SJCRH30 (cell line): ENCODE measurements around the gene PROCA1. TPM values are rescaled to one million over a fixed set of nuclear protein-coding genes. Genes with fewer than 3 reads are reported as not detected.

ENCODE experiments used
- DNase-seq, 2 experiments: peaks; one replicate each; pipeline ENCODE4 v3.0.0-alpha.2; 2015 to 2020
- H3K27ac ChIP-seq: fragments of 250-450 bp; sonication (Bioruptor Pico); 2 replicates; pipeline ENCODE4 v1.5.1; 2020; ENCODE audit warnings: mild to moderate bottlenecking, moderate library complexity
- H3K27me3 ChIP-seq: fragments of 250-450 bp; sonication (Bioruptor Pico); 2 replicates; pipeline ENCODE4 v1.5.1; 2020; ENCODE audit warnings: mild to moderate bottlenecking, moderate library complexity
- H3K36me3 ChIP-seq: fragments of 250-450 bp; sonication (Bioruptor Pico); 2 replicates; pipeline ENCODE4 v1.5.1; 2020; ENCODE audit warnings: mild to moderate bottlenecking, moderate library complexity
- H3K4me1 ChIP-seq: fragments of 250-450 bp; sonication (Bioruptor Pico); 2 replicates; pipeline ENCODE4 v1.5.1; 2020; ENCODE audit warnings: mild to moderate bottlenecking, moderate library complexity
- H3K4me3 ChIP-seq: fragments of 250-450 bp; sonication (Bioruptor Pico); 2 replicates; pipeline ENCODE4 v1.5.1; 2020; ENCODE audit warnings: mild to moderate bottlenecking, moderate library complexity
- H3K9me3 ChIP-seq: fragments of 250-450 bp; sonication (Bioruptor Pico); replicated peaks from 2 replicates; pipeline ENCODE4 v1.5.1; 2020; ENCODE audit warnings: mild to moderate bottlenecking, moderate library complexity
- total RNA-seq: library from RNA; depleted of rRNA; stranded (reverse); fragments of >200 nt; shearing (Covaris generic); gene quantifications from 2 replicates; pipeline ENCODE4 v1.2.3, GENCODE V29; 2014

The PROCA1 gene
- total RNA-seq, 1 experiment from 2014 or later = 7.0 TPM

DNA sequence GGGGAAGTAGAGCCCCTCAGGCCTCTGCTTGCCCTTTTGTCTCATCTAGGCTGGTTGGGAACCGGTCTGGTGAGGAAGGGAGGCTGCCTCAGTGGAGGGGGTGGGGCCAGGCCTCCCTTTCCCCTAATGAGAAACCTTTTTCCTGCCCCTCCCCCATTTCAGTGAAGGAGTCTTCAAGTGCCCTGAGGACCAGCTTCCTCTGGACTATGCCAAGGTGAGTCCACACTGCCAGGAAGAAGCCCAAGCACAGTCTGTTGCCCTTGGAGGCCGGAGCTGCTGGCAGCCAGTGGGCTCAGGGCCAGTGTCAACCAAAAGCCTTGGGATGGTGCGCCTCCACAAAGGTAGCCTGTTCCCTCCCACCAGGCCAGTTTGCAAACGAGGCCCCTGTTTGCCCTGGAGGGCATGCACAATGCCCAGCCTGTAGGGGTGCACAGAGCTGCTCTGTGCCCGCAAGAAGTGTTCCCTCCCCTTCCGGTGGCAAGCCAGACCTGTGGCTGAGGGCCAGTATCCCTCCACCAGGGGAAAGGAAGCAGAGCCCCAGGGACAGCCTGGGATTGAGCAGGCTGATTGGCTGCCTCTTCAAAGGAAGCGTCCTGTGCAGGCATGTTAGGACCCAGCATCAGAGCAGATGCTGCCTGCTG, 35.5 kb upstream of the PROCA1 start:
- peaks cover 60% of the 10 kb centered on the region for H3K36me3 ChIP-seq
- peaks cover 20% of the 10 kb centered on the region for H3K4me1 ChIP-seq
- H3K4me3 ChIP-seq = no peak overlapping the region
- DNase-seq = no peak
- H3K9me3 ChIP-seq = no peaks in the 10 kb centered on the region
- H3K27me3 ChIP-seq = no peaks in the 10 kb centered on the region
- H3K27ac ChIP-seq = peak overlapping the region; percentile 70

- Histone ChIP-seq H3K4me1 (peaks cover 26% of the 10 kb centered on the region), H3K27ac (peak overlapping the region; percentile 70), H3K27me3 (no peaks in the 10 kb centered on the region), H3K36me3 (peaks cover 54% of the 10 kb centered on the region), H3K4me3 (no peak overlapping the region), H3K9me3 (no peaks in the 10 kb centered on the region)
- peak; percentile 85 to 87 for DNase-seq
These were observed 34.9 kb upstream of the PROCA1 start for GRCh38 chr17:28746611-28747050.

DNA sequence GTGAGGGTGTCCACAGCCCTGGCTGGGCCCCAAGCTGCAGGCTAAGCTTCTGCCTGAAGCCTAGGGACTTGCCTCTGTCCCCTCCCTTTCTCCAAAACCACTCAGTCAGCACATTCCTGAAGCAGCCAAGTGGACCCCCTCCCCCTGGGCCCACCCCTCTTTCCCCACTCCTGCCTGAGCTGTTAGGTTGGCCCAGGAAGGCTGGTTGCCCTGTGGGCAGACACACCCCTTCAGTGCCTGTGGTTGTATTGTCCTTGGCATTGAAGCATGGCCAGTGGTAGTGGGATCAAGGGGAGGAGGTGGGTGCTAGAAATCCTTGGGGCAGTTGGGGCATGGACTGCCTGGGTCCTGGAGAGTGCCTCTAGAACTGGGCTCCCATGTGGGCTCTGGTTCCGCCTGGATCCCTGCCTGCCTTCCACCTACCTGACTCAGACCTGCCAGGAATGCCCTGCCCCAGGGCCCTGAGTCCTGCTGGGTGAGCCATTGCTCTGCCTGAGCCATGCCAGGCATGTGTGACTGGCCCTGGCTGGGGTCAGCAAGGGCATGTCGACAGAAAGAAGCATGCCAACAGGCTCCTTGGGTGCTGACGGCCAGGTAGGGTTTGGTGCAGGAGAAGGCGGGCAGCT, 34.2 kb upstream of the PROCA1 start:
- peaks cover 47% of the 10 kb centered on the region for H3K36me3 ChIP-seq
- H3K4me3 ChIP-seq = peak overlapping the region; percentile 95
- peak overlapping the region; percentile 73; the same call in 1 of the 2 replicates for H3K27ac ChIP-seq
- peaks cover 30% of the 10 kb centered on the region for H3K4me1 ChIP-seq
- H3K9me3 ChIP-seq = no peaks in the 10 kb centered on the region
- H3K27me3 ChIP-seq = no peaks in the 10 kb centered on the region
- no peak for DNase-seq

DNA sequence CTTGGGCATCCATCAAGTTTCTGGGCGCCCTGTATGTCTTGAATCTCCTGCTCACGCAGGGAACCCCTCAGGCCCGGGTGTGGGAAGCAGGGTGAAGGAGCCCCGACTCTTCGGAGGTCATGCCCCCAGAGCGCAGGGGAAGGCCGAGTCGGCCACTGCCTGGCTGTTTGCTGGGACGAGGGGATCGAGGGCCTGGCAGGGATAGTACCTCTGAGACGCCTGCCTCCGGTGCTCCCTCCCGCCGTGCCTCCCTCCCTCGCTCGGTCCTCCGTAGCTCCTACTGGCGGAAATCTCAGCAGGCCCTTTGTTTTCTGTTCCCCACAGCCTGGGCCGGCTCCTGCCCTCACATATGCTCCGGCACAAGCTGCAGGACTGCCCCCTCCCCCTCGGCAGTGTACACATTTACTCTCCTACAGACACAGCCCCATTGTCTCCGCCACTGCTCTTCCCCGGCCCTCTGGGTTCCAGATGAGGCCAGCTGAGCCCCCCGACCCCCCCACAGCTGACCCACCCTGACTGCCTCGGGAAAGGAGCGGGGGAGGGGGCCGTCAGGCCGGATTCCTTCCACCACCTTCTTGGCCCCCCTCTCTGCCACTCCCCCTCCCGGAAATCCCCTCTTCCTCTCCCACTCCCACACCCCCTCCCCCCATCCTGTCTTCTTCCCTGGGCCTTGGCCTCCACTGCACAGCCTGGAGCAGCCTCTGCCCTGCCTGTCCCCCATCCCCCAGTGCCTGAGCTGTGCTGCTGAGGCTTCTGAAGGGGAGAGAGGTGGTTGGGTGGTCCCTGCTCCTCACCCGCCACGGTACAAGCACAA, 33.5 kb upstream of the PROCA1 start:
- Histone ChIP-seq H3K36me3 (peaks cover 40% of the 10 kb centered on the region), H3K9me3 (no peaks in the 10 kb centered on the region), H3K4me3 (peak overlapping the region; percentile 95), H3K4me1 (peaks cover 30% of the 10 kb centered on the region), H3K27ac (peak overlapping the region; percentile 73), H3K27me3 (no peaks in the 10 kb centered on the region)
- DNase-seq = peak; percentile 84 to 85

- H3K27me3 ChIP-seq = no peaks in the 10 kb centered on the region
- H3K27ac ChIP-seq = peak overlapping the region; percentile 73
- peaks cover 30% of the 10 kb centered on the region for H3K4me1 ChIP-seq
- no peaks in the 10 kb centered on the region for H3K9me3 ChIP-seq
- H3K4me3 ChIP-seq = peak overlapping the region; percentile 95
- DNase-seq = peak; percentile 68 to 72
- H3K36me3 ChIP-seq = peaks cover 39% of the 10 kb centered on the region
These were observed 32.6 kb upstream of the PROCA1 start for GRCh38 chr17:28744104-28744971.

DNA sequence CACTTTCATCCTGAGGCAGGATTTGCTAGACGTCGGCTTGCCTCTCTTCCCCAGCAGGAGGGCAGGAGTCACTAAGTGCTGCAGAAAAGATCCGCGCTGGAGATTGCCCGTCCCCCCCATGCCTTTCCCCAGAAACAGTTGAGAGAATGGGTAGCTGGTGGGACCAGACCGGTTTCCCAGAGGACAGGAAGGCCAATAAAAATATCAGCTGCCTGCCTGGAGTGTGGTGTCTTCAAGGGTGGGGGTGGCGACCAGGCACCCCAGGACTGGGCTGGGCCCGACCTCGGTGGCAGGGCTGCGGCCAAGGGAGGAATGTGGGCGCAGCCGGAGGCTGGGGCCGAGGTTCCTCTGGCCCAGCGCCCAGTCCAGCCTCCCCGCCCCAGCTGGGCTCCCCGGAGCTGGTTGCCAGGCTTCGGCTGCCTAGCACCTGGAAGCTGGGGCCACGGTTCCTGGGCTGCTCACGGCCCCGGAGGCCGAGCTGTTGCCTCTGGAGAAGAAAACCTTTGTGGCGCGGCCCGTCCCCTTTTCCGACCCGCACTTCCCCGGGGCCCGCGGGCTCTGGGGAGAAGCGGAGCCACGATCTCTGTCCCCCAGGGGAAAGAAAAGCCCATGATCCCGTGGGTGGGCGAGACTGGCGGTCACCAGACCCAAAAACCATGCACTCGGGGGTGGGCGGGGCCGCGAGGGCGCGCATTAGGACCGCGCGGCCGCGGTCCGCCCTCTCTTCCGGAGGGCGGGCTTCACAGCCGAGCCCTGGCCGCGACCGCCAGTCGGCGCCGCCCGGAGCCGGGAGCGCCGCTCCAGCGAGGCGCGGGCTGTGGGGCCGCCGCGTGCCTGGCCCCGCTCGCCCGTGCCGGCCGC, 31.8 kb upstream of the PROCA1 start, which contains the start of gene TRAF4:
TRAF4 (plus strand) TSS at position 769 of the 861 bp plus-strand sequence. CDS start 102 bp downstream, outside the sequence.
- DNase-seq = peak; percentile 90 to 97
- peaks cover 30% of the 10 kb centered on the region for H3K4me1 ChIP-seq

DNA sequence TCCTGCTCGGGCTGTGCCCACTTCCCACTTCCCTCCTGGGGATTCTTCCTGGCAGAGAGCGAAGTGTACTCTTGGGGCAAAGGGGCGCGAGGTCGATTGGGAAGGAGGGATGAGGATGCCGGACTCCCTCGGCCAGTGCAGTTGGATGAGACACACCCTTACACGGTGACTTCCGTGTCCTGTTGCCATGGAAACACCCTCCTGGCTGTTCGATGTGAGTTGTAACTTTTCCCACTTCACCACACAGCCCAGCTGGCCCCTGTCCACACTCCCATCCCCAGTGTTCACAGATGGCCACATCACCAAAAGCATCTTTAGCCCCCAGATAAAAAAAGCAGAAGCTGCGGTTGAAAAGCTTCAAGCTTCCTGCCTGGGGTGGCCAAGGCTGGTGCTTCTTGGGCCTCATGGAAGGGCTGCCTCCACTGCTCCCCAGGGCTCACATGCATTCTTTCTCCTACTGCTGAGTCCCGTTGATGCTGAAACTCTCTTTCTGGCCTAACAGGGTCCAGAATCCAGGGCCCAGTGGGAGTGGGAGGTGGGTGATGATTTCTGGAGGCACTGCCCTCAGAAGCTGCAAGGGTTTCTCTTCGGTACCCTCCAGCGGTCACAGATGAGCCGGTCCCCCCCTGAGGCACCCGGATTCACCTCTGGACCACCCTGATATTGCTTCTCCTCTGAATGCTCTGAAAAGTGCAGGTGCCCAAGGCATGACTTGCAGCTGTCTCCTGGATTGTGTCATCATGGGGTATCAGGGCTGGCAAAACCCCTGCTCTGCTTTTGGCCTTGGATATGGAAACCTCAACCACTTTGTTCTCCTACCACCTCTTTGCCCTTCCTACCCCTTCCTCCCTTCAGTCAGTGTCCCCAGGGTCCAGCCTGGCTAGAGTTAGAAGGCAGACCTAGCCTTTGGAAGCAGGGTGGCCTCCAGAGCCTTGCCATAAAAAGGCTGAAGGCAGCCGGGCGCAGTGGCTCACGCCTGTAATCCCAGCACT, 30.0 kb upstream of the PROCA1 start:
- Histone ChIP-seq H3K27me3 (no peaks in the 10 kb centered on the region), H3K36me3 (peaks cover 14% of the 10 kb centered on the region; the same call in 1 of the 2 replicates), H3K4me3 (no peak overlapping the region), H3K4me1 (peaks cover 24% of the 10 kb centered on the region), H3K9me3 (no peaks in the 10 kb centered on the region), H3K27ac (peak overlapping the region; percentile 27; the same call in 1 of the 2 replicates)
- peak; percentile 49 to 68 for DNase-seq

More for the DNA sequence above, 31.8 kb upstream of the PROCA1 start, which contains the start of gene TRAF4:
- Histone ChIP-seq H3K4me3 (peak within 1 kb of the TSS; percentile 95), H3K27me3 (no peaks in the 10 kb centered on the region), H3K36me3 (peaks cover 31% of the 10 kb centered on the region), H3K9me3 (no peaks in the 10 kb centered on the region), H3K27ac (peak within 1 kb of the TSS; percentile 73)

DNA sequence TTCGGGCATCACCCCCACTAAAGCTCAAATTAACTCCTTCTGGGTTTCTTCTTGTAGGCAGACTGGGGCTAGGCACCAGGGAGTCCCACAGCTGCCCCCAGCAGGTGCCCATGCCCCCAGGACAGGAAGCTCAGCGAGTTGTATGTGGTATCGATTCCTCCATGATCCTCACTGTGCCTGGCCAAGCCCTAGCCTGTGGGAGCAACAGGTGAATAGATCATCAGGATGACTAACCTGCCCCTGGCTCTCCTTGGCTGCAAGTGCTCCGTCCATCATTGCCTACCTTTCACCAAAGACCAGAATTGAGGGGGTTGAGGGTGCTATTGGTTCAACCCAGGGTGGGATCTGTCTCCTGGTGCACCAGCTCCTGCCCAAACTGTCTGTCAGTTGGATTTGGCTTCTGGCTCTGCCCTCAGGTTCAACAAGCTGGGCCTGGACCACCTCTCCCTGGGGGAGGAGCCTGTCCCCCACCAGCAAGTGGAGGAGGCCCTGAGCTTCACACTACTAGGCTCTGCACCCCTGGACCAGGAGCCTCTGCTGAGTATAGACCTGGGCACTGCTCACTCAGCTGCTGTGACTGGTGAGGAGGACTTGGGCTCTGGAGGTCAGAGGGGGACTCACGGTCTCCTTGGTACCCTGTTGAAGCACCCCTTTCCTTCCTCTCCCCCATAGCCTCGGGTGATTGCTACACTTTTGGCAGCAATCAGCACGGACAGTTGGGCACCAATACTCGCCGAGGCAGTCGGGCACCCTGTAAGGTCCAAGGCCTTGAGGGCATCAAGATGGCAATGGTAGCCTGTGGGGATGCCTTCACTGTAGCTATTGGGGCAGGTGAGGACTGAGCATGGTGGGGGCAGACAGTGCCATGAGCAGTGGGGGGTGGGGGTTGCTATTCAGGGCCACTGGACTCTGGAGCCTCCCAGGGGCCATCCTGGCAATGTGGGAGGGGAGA, 29.0 kb upstream of the PROCA1 start:
- no peaks in the 10 kb centered on the region for H3K9me3 ChIP-seq
- no peak for DNase-seq
- no peak overlapping the region for H3K4me3 ChIP-seq
- H3K27ac ChIP-seq = no peak overlapping the region
- H3K36me3 ChIP-seq = peaks cover 5% of the 10 kb centered on the region; the same call in 1 of the 2 replicates
- peaks cover 14% of the 10 kb centered on the region for H3K4me1 ChIP-seq
- H3K27me3 ChIP-seq = no peaks in the 10 kb centered on the region

- no peaks in the 10 kb centered on the region for H3K36me3 ChIP-seq
- H3K27ac ChIP-seq = no peak overlapping the region
- no peak overlapping the region for H3K4me3 ChIP-seq
- H3K9me3 ChIP-seq = no peaks in the 10 kb centered on the region
- H3K4me1 ChIP-seq = peaks cover 12% of the 10 kb centered on the region
- no peaks in the 10 kb centered on the region for H3K27me3 ChIP-seq
- no peak for DNase-seq
These were observed 27.1 kb upstream of the PROCA1 start for GRCh38 chr17:28738680-28739384.

- H3K4me1 ChIP-seq = peaks cover 12% of the 10 kb centered on the region
- no peak overlapping the region for H3K4me3 ChIP-seq
- no peak for DNase-seq
- H3K36me3 ChIP-seq = no peaks in the 10 kb centered on the region
- H3K27me3 ChIP-seq = no peaks in the 10 kb centered on the region
- no peak overlapping the region for H3K27ac ChIP-seq
- no peaks in the 10 kb centered on the region for H3K9me3 ChIP-seq
These were observed 26.3 kb upstream of the PROCA1 start for GRCh38 chr17:28737770-28738679.
